Kidney glomerular epithelial cell (primary cell): ENCODE data around the gene FAM200B.

Experiments
- DNase-seq: peaks from one replicate; lab custom pipeline; 2025; lab: John Stamatoyannopoulos, UW

The FAM200B gene

DNA sequence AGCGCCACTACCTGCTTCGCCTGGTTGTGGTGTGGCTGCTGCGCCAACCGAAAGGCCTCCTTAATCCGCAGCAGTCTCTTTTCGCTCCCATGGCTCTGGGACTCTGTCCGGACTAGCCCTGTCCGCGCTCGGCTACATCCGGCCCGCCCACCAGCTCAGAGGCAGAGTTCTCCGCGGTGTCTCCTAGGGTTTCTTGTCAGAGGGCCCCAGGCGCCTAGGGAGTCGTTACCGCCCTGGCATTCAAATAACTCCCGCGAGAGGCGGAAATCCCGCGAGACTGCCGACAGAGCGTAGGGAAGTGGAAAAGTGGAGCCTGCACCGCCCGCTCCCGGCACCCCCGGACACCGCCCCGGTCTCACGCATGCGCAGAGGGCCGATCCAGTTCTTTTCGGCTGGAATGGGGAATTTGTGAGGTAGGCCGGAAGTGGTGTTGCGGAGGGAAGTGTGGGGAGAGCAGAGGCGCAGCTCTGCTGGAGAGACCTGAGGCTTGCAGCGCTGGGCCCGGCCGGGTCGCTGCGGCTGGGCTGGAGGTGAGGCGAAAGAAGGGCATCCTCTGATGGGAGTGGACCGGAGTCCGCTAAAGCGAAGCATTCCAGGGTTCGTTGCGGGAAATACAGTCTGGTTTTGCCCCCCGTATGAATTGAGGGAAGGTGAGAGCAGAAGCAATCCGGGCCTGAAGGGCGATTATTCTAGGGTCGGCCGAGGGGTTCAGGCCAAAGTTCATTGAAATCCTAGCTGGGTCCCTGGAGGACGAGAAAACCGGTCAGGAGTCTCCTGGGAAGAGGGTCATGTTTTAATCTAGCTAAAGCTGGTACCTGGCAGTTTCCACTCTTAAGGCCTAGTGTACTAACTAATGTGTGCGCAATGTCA lies at the start of gene FAM200B:
Gene FAM200B, plus strand, starts transcription at position 456 of the 870 bp plus-strand sequence. CDS start 5,151 bp downstream, outside the sequence.
- peak; percentile 96 for DNase-seq

DNA sequence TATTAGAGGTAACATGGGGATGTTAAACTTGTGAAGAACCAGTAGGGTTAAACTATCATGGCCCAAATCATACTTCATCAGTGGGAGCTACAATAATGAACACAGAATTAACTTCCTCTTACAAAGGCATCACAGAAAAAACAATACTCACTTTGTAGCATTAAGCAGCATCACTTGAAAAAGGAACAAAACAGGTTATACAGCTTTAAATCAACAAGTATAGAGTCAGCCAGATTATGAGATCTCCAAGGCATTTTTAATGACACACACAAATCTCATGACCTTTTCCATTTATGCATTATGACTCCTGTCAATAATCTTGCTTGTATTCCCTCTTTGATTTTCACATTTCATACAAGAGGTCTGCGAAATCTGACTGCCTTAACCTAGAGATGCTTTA lies 44.8 kb upstream of the FAM200B start:
- DNase-seq, result no peak

DNA sequence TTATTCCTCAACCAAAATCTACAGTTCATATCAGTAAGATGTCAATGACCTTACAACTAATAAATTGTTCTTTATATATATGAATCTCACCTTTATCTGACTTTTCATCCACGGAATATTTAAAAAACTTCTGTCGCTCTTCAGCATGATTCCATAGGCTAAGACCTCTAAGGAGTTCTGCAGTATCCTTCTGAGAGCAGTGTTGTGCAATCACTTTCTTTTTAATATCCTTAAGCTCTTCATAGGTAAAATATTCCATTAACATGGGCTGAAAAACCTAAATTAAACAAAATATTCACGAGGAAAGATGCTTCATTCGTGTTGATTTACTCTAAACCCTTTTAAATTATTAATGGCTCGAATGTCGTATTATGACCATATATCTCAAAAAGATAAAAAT lies 43.2 kb upstream of the FAM200B start:
- no peak for DNase-seq

DNA sequence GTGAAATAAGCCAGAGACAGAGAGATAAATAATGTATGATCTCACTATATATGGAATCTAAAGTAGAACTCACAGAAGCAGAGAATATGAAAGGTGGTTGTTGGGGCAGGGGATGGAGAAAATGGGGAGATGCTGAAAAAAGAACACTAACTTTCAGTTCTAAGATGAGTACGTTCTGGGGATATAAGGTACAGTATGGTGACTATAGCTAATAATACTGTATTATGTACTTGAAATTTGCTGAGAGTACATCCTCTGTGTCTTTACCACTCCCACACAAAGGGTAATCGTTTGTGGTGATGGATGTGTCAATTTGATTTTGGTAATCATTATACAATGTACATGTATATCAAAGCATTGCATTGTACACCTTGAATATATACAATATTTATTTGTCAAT lies 33.0 kb upstream of the FAM200B start:
- DNase-seq, result no peak

GRCh38 chr4:15649914-15650545 lies 31.6 kb upstream of the FAM200B start:
- DNase-seq, result peak; percentile 49

DNA sequence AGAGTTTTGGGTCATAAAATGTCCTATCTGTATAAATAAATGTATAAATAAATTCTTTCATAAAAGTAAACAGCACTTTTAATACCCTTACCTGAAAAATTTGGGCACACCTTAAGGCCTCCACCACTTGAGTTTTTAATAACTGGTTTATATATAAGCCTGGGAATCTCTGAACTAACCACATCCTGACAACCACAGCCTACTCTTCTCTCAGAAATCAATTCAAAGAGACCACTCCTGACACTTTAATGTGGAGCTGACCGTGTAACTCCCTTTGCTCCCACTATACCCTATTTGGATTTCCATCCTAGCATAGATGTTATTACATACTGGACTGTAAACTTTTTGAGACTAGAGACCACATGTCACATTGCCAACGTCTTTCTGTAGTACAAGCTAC lies 30.0 kb upstream of the FAM200B start:
- no peak for DNase-seq

GRCh38 chr4:15652191-15652590 lies 29.4 kb upstream of the FAM200B start:
- DNase-seq, result no peak

- no peak for DNase-seq
Observed at GRCh38 chr4:15652841-15653240, 28.8 kb upstream of the FAM200B start.

GRCh38 chr4:15653420-15653819 lies 28.2 kb upstream of the FAM200B start:
- no peak for DNase-seq

DNA sequence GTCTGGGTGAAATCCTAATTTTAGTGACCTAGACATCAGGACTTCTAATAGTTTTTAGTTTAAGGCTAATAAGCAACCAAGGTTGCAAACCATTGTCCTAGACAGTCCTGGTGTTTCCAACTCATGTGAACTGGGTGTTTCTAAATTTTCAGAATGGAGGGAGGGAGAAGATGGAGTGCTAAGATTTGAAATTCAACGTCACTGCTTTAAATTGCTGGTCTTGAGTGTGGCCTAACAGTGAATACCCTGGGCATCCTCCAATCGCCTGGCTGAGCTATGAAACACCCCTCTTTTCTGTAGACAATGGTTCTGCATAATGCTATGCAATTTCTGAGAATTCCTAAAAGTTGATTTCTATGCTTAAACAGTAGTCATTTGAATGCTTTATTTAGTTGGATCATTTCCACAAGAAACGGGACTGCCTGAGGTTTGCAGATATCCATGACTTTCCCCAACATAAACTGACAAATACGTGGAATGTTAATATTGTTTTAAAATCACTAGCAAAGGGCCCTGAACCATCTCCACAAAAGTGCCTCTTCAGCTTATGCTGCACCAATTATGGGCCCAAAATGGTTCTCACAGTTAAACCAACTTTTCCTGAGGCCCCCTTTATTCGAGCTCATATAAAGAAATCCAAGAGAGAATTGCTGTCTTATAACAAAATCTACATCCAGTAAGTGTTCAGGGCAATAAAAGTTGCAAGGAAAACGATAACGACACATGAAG lies 27.6 kb upstream of the FAM200B start:
- DNase-seq, result peak; percentile 62

GRCh38 chr4:15654593-15655222 lies 26.9 kb upstream of the FAM200B start:
- DNase-seq, result no peak

DNA sequence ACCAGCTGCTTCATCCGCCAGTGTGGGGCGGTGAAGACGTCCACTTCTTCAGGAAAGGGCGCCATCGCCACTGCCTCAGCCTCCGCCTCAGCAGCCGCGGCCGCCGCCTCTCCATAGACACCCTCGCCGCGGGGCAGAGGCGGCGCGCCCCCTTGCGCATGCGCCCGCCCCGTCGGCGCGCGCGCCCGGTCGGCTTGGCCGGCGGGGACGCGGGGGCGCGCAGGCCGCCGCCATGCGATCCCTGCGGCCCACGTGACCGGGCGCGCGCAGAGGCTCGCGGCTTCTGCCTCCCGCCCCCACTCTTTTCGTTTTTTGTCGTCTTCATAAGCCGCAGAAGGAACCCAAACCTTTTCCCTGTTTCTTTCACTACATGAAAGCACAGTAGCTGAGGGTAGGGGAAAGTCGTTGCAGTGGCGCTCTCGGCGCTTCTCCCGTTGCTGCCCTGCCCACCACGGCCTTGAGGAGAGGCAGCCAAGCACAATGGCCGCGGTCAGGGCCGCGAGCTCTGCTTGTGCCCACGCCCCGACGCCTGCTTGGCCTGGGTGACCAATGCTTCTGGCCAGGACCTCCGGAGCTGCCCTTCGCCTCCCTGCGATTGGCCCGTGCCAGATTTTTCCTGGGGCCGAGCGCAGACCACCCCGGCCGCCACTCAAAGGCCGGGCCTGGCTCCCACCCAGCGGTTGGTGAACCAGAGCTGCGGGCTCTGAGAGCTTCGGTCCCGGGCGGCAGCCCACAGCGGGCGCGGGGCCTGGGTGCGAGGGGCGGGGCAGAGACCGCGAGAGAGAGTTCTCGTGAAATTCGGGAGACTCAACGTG lies 26.2 kb upstream of the FAM200B start, which contains the start of gene FBXL5:
Gene FBXL5, minus strand, starts transcription at position 135 of the 815 bp plus-strand sequence. Its CDS starts 70 bp downstream, at position 65.
- peak; percentile 88 for DNase-seq

DNA sequence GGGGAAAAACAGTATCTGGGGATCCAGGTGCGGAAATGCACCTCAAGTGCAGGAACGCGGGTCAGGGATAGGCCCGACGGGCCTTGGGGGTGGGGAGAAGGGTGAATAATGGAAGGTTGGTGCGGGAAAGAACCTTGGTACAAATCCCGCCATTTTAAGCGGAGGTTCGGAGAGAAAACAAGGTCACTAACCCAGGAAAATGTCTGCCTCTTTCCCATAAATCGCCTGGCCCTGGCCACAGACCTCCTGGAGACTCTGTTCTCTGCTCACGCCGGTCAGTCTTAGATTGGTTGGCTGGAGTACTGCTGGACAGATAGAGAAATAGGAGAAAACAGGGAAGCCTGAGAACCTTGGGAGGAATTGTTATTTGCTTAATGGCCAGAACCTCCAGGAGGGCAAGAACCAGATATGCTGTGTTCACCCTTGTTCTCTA lies 25.6 kb upstream of the FAM200B start:
- no peak for DNase-seq

- no peak for DNase-seq
Observed at GRCh38 chr4:15657366-15657765, 24.3 kb upstream of the FAM200B start.

DNA sequence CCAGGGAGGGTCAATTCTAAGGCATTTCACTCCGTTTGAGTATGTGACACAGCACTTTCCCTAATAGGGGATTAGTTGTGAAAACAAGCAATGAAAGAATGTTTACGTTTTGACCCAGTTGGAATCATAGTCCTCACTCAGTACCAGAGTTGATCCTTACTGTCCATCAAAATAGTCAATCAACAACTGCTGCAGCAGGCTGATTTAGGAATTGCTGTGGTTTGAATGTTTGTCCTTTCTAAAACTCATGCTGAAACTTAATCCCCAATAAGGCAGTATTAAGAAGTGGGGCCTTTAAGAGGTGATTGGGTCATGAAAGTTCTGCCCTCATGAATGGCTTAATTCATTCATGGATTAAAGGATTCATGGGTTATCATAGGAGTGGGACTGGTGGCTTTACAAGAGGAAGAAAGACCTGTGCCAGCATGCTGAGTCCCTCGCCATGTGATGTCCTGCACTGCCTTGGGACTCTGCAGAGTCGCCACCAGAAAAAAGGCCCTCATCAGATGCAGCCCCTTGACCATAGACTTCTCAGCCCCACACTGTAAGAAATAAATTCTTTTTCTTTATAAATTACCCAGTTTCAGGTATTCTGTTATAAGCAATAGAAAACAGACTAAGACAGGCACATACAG lies 23.4 kb upstream of the FAM200B start:
- no peak for DNase-seq

GRCh38 chr4:15658781-15659180 lies 22.8 kb upstream of the FAM200B start:
- DNase-seq, result no peak

- DNase-seq, result no peak
Observed at GRCh38 chr4:15659768-15660570, 21.7 kb upstream of the FAM200B start.

DNA sequence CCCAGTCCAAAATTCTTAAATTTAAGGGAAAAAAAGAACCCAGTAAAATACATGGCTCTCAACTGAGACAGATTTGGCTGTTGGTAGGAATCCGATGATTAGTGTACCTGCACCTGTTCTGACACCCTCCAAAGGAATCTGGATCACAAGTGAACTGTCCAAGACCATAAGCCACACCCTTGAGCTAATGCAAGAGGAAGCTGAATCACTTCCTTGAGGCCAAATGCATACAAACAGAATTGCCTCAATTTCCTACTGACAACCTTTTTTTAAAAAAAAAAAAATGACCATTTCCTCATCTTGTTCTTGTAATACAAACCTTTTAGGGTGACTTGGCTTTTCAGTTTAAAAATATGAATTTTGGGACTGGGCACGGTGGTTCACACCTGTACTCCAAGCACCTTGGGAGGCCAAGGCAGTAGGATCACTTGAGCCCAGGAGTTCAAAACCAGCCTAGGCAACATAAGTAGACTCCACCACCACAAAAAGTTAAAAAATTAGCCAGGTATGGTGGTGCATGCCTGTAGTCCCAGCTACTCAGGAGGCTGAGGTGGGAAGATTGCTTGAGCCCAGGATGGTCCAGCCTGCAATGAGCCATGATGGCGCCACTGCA lies 15.8 kb upstream of the FAM200B start:
- DNase-seq, result no peak

DNA sequence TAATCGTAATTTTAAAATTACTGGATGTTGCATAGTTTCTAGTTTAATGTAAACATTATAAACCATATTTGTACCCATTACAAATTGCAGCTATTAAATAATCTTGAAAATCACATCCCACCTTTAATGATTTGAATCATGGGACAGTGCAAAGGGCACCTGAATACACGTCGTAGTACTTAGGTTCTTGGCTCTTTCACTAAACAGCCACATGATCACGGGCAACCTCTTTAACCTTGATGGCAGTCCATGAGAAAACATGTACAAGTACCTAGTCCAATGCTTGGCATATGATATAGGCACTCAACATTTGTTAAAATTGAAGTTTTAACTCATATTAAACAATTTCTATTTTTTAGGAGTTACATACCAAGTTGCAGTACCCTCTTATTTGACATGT lies 14.6 kb upstream of the FAM200B start:
- DNase-seq, result no peak
